Erythroblast (primary cell): ENCODE measurements around the gene LY86.

Experiments
- GATA1 ChIP-seq: IDR thresholded peaks from 2 replicates; pipeline ENCODE4 v1.6.1; 2011; ENCODE audit warnings: low read depth, mild to moderate bottlenecking, control low read depth, low read length, moderate library complexity
- POLR2A ChIP-seq: IDR thresholded peaks from 2 replicates; pipeline ENCODE4 v1.6.1; 2011; ENCODE audit warnings: mild to moderate bottlenecking, low read length

DNA sequence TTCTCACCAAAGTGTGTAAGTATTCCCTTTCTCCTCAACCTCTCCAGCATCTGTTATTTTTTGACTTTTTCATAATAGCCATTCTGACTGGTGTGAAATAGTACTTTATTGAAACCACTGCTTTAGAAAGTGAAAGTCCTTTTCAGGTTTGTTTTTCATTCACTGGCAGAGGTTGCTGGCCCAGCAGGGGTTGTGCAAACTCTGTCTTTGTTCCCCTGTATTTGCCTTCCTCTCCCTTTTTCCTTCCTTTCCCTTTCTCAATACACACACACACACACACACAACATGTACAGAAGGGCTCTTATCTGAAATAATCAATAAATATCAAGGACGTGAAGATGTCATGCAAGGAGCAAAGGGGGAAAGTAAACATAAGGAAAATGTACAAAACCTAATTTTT, 99.8 kb downstream of the LY86 start:
- TF ChIP-seq POLR2A, result no peak
- no peak for TF ChIP-seq GATA1
